NCI-H2196 (cell line): ENCODE results near the gene P2RX2.

Experiments used
- DNase-seq: peaks from one replicate; lab custom pipeline; 2025; ENCODE audit not compliant: unreplicated experiment; lab: John Stamatoyannopoulos, UW

The P2RX2 gene

DNA sequence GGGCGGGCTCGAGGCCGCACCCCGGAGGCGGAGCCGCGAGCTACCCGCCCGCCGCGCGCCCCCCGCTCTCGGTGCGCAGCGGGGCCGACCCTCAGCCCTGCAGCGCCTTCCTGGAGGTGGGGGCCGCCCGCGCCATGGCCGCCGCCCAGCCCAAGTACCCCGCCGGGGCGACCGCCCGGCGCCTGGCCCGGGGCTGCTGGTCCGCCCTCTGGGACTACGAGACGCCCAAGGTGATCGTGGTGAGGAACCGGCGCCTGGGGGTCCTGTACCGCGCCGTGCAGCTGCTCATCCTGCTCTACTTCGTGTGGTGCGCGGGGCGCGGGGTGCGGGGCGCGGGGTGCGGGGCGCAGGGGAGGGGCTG is at the start of gene P2RX2:
TSS of gene P2RX2 (plus strand) at position 94 of the 361 bp plus-strand sequence. CDS start at position 135, 41 bp downstream.
- no peak for DNase-seq

DNA sequence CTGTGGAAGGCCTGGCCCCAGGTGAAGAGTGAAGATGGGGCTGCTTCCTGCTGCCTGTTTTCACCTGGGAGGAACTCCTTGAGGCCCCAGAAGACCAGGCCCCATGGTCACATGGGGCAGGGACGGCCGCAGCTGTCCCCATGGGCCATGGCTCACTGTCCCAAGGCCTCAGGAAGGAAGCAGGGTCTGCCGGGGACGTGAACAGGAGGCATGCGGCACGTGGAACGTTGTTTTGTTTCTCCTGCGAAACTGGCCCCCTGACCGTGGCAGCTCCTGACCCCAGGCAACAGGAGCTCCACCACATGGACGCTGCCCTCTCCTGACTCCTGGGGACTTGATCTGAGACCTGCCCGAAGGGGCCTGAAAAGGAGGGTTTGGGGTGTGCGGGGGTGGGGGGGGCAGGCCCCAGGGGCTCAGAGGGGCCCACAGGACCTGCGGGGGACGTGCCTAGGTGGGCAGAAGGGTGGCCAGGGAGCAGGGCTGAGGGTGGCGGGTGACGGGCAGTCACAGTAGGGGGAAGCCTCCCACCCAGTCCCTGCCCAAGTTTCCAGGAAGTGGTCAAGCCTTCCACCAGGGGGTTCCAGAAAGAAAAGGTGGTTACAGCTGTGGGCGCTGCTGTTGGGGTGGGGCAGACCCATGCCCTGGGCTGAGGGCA is 49.6 kb upstream of the P2RX2 start:
- DNase-seq, result no peak

DNA sequence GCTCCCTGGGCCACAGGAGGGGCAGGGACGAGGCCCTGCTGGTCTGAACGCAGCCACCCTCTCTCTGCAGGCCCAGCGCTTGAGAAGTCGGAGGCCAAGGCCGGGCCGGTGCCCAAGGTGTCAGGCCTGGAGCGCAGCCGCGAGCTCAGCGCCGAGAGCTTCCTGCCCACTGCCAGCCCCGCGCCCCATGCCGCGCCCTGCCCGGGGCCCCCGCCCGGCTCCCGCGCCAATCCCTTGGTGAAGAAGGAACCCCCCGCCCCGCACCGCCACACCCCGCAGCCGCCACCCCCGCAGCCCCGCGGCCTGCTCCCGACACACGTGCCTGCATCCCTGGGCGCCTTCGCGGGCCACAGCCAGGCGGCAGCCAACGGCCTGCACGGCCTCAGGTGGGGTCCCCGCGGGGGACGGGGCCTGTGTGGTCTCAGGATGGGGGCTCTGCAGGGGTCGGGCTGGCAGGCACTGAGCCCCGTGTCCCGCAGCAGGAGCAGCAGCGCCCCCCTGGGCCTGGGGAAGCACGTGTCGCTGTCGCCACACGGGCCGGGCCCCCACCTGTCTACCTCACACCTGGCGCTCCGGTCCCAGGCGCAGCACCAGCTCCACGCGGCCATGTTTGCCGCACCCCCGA is 48.6 kb upstream of the P2RX2 start:
- DNase-seq, result no peak

DNA sequence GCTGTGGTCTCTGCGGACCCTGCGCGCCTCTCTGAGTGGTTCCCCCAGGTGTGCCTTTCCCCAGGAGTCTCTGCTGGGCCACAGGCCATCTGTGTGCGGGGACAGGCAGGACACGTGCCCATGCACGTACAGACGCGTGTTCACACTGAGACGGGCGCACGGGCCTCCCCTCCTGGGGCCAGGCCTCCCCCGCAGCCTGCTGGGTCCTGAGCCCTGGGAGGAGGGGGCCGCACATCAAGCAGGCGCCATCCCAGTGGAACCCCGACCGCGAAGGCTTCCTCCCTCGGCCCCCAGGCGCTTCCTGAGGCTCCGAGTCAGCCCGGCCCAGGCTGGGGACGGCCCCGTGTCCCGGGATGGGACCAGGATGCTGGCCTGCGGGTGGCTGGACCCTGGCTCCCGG is 47.9 kb upstream of the P2RX2 start:
- DNase-seq, result no peak

DNA sequence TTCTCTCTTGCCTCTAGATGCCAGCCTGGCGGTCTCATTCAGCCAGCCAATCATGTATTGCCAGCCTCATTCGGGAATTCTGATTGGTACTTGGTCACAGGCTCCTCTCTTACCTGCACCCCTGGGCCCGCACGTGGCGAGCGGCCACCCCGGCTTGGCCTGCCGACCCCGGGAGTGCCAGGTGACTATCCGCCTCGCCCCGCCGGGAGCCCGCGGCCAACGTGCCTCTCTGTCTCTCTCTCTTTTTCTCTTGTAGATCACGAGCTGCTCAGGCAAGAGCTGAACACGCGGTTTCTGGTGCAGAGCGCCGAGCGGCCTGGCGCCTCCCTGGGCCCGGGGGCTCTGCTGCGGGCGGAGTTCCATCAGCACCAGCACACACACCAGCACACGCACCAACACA is 47.5 kb upstream of the P2RX2 start:
- no peak for DNase-seq

DNA sequence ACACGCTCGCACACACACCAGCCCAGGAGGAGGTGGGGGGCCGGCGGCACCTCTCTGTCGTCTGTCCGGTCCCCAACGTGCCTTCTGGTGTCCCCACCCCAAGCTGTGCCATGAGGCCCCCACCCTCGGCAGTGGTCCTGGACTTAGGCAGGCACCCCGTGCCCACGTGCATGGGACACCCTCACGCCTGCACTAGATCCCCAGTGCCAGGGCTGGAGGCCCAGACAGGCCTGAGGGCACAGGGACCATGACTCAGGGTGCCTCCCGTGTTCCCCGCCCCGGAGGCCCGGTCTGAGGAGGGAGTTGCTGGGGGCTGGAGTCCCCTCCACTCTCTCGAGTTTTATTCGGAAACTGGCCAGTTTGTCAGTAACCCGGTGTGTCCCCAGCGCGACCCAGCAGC is 47.0 kb upstream of the P2RX2 start:
- DNase-seq, result no peak

DNA sequence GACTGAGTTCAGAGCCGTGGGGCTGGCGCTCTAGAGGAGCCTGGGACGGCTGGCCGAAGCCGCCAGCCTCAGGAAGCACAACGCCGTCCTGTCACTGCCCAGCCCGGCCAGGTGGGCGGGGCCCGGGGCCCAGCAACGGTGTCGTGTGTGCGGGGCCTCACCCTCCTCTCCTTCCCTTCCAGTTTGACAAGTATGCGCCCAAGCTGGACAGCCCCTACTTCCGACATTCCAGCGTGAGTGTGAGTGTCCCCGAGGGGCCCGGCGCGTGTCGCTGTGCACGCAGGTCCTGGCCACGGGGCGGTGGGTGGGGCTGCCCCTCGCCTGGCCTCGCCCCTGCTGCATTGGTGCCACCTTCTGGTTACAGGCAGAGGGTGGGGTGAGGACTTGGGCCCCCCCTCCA is 46.5 kb upstream of the P2RX2 start:
- DNase-seq, result no peak

DNA sequence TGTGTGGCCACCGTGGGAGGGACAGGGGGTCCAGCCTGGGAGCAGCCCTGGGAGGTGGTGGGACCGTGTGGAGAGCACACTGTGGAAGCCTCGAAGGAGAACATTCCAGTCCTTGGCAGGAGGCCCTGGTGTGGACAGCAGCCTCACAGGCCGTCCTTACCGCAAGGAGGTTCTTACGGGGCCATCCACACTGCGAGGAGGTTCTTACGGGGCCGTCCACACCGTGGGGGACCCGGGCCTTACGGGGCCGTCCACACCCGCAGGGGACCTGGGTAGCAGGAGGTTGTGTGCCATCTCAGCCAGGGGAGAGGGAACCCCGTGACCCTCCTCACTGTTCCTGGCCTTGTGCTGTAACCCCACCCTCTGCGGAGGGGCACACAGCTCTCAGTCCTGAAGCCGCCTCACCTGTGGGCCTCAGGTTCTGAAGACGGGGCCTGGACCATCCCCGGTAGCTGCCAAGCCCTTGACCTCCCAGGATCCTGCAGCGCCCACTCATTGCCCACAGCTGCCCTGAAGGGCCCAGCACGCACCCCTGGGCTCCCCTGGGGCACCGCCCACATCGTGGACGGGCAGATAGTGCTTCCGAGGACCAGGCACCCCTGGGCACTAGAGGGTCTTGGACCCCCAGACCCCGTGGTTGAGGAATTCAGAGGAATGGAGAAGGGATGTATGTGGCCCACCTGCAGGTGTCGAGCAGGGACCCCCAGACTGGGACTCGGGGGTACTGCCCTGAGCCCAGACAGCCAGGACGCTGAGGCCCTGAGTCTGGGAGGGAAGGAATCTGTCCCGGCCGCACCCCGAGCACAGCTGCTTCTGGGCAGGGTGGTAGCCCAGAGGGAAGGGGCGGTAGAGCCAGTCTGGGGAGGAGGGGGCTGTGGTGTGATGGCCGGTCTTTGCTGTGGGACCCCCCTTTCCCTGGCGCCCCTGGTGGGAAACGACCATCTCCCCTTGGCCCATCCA is 45.5 kb upstream of the P2RX2 start:
- DNase-seq, result no peak

DNA sequence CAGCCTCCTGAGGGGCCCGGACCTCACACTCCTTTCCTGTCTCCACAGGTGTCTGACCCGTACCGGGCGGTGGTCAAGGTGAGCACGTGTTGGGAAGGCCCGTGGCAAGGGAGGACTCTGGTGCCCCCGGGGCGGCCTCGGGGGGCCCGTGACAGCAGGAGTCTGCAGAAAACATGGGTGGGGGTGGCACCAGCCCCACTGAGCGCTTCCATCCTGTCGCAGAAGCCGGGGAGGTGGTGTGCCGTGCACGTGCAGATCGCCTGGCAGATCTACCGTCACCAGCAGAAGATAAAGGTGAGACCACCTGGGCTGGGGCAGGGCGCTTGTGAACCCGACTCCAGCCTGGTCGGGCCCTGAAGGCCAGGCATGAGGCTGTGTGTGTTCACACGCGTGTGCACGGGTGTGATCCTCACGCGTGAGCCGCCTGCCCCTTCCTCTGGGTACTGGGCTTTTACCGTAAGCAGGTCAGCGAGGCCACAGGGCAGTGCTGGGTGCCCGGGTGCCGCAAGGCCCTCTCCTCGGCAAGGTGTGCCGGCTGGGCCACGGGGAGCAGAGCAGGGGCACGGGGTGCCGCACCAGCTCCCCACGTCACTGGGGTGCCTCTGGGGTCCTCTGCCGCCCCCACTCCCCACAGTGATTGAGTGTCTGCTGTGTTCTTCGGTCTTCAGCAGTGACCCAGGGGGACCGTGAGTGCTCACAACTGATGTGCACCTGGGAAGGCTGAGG is 44.1 kb upstream of the P2RX2 start:
- no peak for DNase-seq

DNA sequence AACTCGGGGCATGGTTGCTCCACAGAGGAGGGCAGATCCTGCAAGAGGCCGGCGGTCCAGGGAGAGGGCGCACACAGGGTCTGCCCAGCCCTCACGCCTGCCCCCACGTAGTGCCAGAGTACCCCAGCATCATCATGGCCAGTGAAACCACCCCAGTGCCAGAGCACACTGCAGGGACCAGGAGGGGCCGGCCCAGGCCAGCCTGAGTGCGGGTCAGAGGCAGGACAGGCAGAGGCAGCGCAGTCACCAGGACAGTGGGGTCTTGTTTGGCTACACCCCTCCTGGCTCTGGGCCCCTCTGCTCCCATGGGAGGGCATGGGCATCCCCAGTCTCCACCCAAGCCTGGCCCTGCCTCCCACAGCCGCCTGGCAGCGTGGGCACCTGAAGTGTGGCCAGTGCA is 42.9 kb upstream of the P2RX2 start:
- DNase-seq, result no peak

DNA sequence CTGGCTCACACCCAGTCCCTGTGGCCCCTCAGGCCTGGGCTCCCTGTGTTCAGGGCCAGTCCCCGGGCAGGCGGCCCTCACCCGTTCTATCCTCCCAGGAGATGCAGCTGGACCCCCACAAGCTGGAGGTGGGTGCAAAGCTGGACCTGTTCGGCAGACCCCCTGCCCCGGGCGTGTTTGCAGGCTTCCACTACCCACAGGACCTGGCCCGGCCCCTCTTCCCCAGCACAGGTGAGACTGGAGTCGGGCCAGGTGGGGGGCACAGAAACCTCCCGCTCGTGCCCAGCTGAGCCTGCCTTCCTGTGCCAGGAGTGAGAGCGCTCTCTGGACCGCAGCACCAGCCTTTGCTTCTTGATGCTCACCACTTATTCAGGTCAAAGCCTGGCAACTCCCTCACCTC is 41.9 kb upstream of the P2RX2 start:
- DNase-seq, result no peak

DNA sequence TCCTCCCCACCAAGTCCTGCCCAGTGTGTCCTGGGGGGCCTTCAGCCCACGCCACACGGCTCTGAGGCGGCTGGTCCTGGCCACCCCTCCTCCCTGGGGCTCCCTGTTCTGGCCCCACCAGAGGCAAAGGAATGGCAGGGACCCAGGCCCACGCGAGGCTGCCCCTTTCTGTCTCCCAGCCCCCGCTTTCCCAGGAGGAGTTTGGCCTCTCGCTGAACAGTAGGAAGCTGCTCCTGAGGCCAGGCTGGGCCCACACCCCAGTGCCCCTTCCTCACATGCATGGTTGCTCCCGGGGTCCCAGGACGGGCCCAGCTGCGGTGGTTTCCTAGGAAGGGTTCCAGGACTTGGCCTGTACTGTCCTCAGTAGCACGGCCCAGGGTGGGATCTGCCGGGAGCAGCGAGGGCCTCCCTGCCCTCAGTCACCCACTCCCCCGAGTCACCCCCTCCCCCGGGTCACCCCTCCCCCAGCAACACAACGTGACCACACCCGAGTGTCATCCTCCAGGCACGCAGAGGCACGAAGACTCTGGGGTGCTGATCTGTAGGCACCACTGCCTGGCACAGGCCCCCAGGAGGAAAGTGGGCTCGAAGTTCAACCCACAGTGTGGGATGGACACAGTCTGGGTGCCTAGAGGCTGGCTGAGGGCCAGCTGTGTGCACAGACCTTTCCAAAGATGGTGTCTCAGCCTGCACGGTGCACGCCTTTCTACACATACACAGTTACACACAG is 41.2 kb upstream of the P2RX2 start:
- DNase-seq, result no peak

DNA sequence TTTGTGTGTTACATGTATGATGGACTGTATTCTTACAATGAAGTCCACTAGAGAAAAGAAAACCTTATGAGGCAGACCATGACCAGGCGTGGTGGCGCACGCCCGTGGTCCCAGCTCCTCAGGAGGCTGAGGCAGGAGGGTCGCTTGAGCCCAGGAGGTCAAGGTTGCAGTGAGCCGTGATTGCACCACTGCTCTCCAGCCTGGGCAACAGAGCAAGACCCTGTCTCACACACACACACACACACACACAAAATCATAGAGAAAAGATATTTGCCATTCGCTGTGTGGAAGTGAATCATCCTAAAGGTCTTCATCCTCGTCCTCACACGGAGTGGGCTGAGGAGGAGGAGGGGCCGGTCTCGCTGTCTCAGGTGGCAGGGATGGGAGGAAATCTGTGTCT is 40.5 kb upstream of the P2RX2 start:
- no peak for DNase-seq

DNA sequence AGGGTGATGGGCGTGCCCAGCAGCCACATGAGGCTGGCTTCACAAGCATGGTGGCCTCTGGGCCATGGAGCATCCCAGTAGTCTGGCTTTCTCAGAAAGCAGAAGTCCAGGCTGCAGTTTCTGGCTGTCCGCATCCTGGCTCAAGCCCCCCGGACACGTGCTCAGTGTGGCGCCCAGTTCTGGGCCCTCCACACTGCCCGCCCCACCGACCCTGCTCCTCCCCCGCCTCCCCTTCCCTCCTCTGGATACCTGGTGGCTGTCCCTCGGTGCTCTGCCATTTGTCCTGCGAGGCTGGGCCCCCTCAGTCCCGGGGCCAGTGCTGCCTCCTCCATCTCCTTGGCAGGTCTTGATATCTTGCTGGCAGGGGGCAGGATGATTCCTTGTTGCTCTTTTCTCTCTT is 39.8 kb upstream of the P2RX2 start:
- DNase-seq, result no peak

DNA sequence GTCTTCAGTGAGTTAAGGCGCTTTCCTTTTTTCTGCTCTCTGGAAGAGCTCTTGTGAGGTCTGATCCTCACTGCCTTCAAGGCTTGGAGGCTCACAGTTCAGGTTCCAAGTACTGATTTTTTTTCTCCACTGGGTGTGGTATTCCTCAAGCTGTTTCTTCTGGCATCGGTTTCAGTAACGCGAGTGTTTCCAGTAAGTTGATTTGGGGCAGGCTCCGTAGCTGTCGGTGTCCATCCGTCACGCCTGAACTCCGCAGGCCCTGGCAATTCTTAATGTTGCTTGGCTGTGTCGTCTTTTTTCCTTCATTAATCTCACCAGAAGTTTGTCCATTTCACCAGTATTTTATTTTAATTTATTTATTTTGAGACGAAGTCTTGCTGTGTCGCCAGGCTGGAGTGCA is 38.8 kb upstream of the P2RX2 start:
- no peak for DNase-seq

DNA sequence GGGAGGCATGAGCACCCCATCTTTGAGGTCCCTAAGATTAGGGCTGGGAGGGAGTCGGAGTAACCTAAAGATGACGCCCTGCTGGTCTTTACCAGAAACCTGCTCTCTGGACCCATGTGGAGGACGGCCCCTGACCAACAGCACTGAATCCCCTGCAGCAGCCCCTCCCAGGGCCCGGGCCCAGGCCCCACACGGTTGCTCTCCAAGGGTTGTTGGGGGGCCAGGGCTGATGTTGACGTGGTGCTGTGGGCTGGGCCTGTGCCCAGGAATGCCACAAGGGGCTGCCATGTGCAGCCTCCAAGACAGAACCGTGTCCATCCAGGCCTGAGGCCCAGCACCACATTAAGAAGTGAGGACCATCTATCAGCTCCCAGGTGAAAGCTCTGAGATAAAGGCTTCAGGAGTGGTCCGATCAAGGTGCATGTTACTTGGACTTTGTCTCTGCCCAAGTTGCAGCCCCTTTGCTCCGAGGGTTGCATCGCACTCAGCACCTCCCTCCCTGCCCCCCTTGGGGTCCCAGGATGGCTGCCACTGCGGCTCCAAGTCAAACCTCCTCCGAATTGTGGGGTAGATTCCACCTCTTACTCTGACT is 37.8 kb upstream of the P2RX2 start:
- no peak for DNase-seq

DNA sequence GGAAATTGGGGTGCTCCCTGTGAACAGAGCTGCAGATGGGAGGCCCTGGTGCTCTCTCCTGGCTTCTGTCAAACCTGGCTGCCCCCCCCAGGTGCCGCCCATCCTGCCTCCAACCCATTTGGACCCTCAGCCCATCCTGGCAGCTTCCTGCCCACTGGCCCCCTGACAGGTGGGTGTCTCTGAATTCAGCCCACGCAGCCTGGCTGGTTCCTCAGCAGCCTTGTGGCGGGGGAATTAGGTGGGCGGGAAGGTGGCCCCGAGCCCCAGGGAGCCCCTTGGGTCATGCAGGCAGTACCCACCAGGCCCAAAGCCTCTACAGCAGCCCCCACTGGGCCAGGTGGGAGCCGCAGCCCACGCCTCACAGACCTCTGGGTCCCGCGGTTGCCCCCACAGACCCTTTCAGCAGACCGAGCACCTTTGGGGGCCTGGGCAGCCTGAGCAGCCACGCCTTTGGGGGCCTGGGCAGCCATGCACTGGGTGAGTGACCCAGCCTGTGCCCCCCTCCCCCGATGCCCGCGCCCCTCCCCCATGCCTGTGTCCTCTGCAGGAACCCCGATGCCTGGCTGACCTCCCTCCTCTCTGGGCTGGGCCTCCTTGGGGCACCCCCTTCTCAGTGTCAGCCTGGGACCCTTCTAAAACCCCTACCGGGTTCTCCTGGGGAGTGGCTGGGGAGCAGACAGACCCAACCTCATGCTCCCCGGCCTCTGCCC is 37.1 kb upstream of the P2RX2 start:
- DNase-seq, result no peak

DNA sequence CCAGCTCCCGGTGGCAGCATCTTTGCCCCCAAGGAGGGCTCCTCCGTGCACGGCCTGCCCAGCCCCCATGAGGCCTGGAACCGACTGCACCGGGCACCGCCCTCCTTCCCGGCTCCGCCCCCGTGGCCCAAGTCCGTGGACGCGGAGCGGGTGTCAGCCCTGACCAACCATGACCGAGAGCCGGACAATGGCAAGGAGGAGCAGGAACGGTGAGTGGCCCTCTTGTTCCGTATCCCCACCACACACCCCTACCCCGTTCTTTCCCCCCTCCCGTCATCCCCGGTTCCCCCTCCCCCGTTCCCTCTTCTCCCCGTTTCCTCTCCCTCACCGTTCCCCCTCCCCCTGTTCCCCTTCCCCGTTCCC is 36.5 kb upstream of the P2RX2 start:
- DNase-seq, result no peak

DNA sequence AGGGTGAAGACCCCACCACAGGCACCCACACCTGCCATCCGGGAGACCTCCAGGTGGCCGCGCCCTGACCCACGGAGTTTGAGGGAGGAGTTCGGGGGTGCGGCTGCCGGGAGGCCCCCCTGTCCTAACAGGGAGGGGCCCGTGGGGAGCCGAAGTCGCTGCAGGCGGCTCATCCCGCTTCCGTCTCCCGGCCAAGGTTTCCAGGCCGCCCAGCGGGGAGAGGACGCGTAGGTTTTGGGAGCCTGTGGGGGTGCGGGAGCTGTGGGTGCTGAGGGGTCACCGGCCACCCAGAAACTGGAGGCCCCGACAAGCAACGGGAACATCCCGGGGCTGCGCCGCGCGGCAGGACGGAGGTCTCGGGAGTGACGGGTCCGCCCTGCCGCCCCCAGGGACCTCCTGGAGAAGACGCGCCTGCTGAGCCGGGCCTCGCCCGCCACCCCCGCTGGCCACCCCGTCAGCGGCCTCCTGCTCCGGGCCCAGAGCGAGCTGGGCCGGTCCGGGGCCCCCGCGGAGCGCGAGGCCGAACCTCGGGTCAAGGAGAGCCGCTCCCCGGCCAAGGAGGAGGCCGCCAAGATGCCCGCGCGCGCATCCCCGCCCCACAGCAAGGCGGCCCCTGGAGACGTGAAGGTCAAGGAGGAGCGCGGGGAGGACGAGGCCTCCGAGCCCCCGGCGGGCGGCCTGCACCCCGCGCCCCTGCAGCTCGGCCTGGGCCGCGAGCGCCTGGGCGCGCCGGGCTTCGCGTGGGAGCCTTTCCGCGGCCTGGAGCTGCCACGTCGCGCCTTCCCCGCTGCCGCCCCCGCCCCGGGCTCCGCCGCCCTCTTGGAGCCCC is 35.8 kb upstream of the P2RX2 start:
- no peak for DNase-seq
